Lower lobe of right lung (tissue), 2 donors: ENCODE results near the gene MED13L. TPM values are rescaled to one million over a fixed set of nuclear protein-coding genes. Genes with fewer than 3 reads are reported as not detected.
A peak's percentile ranks its signal among the peaks of the same experiment; 100 is the strongest.

Experiments used
- ATAC-seq, 2 donors: fragments of 200-7000 bp; cut with Tn5 transposase; one replicate each; pipeline ENCODE4 v1.9.1; 2020 to 2022; ENCODE audit warnings: mild to moderate bottlenecking in 2 of 2, moderate library complexity in 2 of 2
- DNase-seq: peaks from one replicate; pipeline ENCODE4 v3.0.0-alpha.2; 2020
- H3K27ac ChIP-seq: fragments of 200-600 bp; one replicate; pipeline ENCODE4 v1.8.0; 2022
- H3K27me3 ChIP-seq: fragments of 200-600 bp; one replicate; pipeline ENCODE4 v1.8.0; 2022; ENCODE audit warnings: low read depth
- H3K36me3 ChIP-seq: fragments of 200-600 bp; one replicate; pipeline ENCODE4 v1.8.0; 2022; ENCODE audit warnings: mild to moderate bottlenecking
- H3K4me1 ChIP-seq: fragments of 200-600 bp; one replicate; pipeline ENCODE4 v1.8.0; 2022
- H3K4me3 ChIP-seq: fragments of 200-600 bp; one replicate; pipeline ENCODE4 v1.8.0; 2022; ENCODE audit warnings: mild to moderate bottlenecking
- H3K9me3 ChIP-seq: fragments of 200-600 bp; one replicate; pipeline ENCODE4 v1.8.0; 2022
- intact Hi-C: fragments of 100-400 bp; cut with DNase I; formaldehyde crosslinking; loops from one replicate; pipeline ENCODE4 v1.11.0; 2022
- total RNA-seq: library from RNA; stranded (reverse); fragmentation: NEBNext Ultra II Directional; extraction: Animal tissue kit (Norgen Biotek cat#: 25700); gene quantifications from one replicate; pipeline ENCODE4 v1.2.1, GENCODE V29; 2021
- TF ChIP-seq, protein P1 (sequence below): fragments of 200-600 bp; IDR thresholded peaks from one replicate; pipeline ENCODE4 v1.8.0; 2022; ENCODE audit warnings: antibody characterized with exemption, mild to moderate bottlenecking
- donor health status: DM: no; HTN: yes; CAD: no; lungs with severe emphysema.

Gene MED13L
- total RNA-seq, 1 donor from 2014 or later, result 148 TPM

GRCh38 chr12:116138364-116138763 is 139.1 kb downstream of the MED13L start:
- Histone ChIP-seq H3K27me3 (no peaks in the 10 kb centered on the region), H3K4me1 (peaks cover 65% of the 10 kb centered on the region), H3K36me3 (no peaks in the 10 kb centered on the region), H3K27ac (no peak overlapping the region), H3K4me3 (no peak overlapping the region), H3K9me3 (no peaks in the 10 kb centered on the region)
- DNase-seq (no peak), ATAC-seq (no peak)
- intact Hi-C loops, result no loop called here
- TF ChIP-seq, protein P1, sequence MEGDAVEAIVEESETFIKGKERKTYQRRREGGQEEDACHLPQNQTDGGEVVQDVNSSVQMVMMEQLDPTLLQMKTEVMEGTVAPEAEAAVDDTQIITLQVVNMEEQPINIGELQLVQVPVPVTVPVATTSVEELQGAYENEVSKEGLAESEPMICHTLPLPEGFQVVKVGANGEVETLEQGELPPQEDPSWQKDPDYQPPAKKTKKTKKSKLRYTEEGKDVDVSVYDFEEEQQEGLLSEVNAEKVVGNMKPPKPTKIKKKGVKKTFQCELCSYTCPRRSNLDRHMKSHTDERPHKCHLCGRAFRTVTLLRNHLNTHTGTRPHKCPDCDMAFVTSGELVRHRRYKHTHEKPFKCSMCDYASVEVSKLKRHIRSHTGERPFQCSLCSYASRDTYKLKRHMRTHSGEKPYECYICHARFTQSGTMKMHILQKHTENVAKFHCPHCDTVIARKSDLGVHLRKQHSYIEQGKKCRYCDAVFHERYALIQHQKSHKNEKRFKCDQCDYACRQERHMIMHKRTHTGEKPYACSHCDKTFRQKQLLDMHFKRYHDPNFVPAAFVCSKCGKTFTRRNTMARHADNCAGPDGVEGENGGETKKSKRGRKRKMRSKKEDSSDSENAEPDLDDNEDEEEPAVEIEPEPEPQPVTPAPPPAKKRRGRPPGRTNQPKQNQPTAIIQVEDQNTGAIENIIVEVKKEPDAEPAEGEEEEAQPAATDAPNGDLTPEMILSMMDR, result no peak

GRCh38 chr12:116137318-116137717 is 140.2 kb downstream of the MED13L start:
- DNase-seq, result no peak
- Histone ChIP-seq H3K4me3 (no peak overlapping the region), H3K36me3 (no peaks in the 10 kb centered on the region), H3K4me1 (peaks cover 65% of the 10 kb centered on the region), H3K9me3 (no peaks in the 10 kb centered on the region), H3K27me3 (no peaks in the 10 kb centered on the region), H3K27ac (no peak overlapping the region)
- no peak for ATAC-seq
- intact Hi-C loops, result no loop called here
- TF ChIP-seq, protein P1, result no peak

DNA sequence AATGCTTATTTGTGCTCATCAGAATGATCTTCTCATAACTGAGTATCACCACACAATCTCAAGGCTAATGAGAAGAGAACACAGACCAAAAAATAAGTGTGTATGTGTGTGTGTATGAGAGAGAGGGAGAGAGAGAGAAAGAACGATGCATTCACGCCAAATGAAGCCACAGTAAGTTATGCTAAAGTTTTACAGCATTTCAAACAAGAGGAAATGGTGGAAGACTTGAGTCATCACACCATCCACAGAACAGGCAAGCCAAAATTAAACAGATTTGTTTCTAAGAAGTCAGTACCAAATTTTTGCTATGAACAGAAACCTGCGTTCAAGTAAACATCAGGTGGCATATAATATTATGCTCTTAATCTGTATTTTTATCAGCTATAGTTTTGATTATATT is 141.2 kb downstream of the MED13L start:
- Histone ChIP-seq H3K9me3 (no peaks in the 10 kb centered on the region), H3K4me1 (peaks cover 65% of the 10 kb centered on the region), H3K4me3 (no peak overlapping the region), H3K27ac (no peak overlapping the region), H3K27me3 (no peaks in the 10 kb centered on the region), H3K36me3 (no peaks in the 10 kb centered on the region)
- ATAC-seq (no peak), DNase-seq (no peak)
- intact Hi-C loops, result no loop called here
- TF ChIP-seq, protein P1, result no peak

GRCh38 chr12:116135209-116135930 is 142.1 kb downstream of the MED13L start:
- peaks cover 69% of the 10 kb centered on the region for H3K4me1 ChIP-seq
- H3K4me3 ChIP-seq, result no peak overlapping the region
- DNase-seq, result no peak
- intact Hi-C loops, result no loop called here
- no peak for ATAC-seq
- no peak overlapping the region for H3K27ac ChIP-seq
- no peaks in the 10 kb centered on the region for H3K27me3 ChIP-seq
- H3K9me3 ChIP-seq, result no peaks in the 10 kb centered on the region
- H3K36me3 ChIP-seq, result no peaks in the 10 kb centered on the region
- TF ChIP-seq, protein P1, result no peak

DNA sequence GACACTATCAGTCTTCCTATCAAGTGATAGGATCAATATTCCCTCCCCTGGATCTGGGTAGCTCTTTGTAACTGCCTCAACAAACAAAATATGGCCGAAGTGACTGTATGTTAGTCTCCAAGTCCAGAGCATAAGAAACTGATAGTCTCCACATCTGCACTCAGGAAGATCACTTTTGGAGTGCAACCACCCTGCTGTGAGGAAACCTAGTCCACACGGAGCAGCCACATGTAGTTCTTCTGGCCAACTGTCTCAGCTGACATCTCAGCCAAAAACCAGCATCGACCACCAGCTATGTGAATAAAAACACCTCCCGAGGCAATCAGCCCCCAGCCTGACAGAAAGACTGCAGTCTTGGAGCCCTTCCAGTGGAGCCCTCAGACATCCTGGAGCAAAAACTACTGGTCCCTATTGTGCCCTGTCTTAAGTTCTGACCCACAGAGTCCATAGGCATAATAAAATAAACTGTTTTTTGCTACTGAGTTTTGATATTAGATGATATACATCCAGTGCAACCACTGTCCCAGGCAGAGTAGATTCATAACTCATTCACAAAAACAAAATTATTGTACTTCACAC is 143.8 kb downstream of the MED13L start:
- Histone ChIP-seq H3K4me1 (peaks cover 73% of the 10 kb centered on the region), H3K36me3 (no peaks in the 10 kb centered on the region), H3K27ac (no peak overlapping the region), H3K9me3 (no peaks in the 10 kb centered on the region), H3K4me3 (no peak overlapping the region), H3K27me3 (no peaks in the 10 kb centered on the region)
- peak in 1 of 2 donors; percentile 6 for ATAC-seq
- TF ChIP-seq, protein P1, result no peak
- DNase-seq, result no peak
- intact Hi-C loops, result no loop called here
